ENCODE data around the gene SOWAHA. TPM values are rescaled to one million over a fixed set of nuclear protein-coding genes. Genes with fewer than 3 reads are reported as not detected.

SOWAHA gene
- total RNA-seq, 1 experiment from 2014 or later: 0.39 TPM

GRCh38 chr5:132839426-132840301, 26.6 kb downstream of the SOWAHA start:
- H3K4me3 ChIP-seq (replicated peaks in 1 of 2; ENCODE audit: low read depth in 1 of 2, low read length in 2 of 2): no peak overlapping the region
- no peak overlapping the region for H2AFZ ChIP-seq (ENCODE audit: low read depth, low read length, poor library complexity, severe bottlenecking)
- no peaks in the 10 kb centered on the region for H3K9me2 ChIP-seq (ENCODE audit: insufficient read depth)
- H3K9ac ChIP-seq (ENCODE audit: low read length): no peak overlapping the region
- no TSS peak for BruUV-seq (replicated peaks)
- H3K9me3 ChIP-seq (ENCODE audit: control insufficient read depth in 1 of 2, insufficient read depth in 1 of 2, low read depth in 1 of 2, low read length in 2 of 2): no peaks in the 10 kb centered on the region
- H3K79me2 ChIP-seq (ENCODE audit: insufficient read depth, low read length): no peaks in the 10 kb centered on the region
- 0 out of 4 replicates have a peak, but pooled peaks cover 0 to 4% of the 10 kb centered on the region in 2 experiments for H3K4me1 ChIP-seq (ENCODE audit: control insufficient read depth in 1 of 2, insufficient read depth in 2 of 2, low read length in 2 of 2)
- no peak for DNase-seq (ENCODE audit: low read depth, low spot score)
- no peaks in the 10 kb centered on the region for H3K27me3 ChIP-seq (ENCODE audit: insufficient read depth, low read length)
- no peaks in the 10 kb centered on the region for H3K36me3 ChIP-seq (ENCODE audit: control insufficient read depth in 1 of 2, insufficient read depth in 2 of 2, low read length in 2 of 2)
- no peak for ATAC-seq
- H3K4me2 ChIP-seq (ENCODE audit: low read length): no peak overlapping the region
- ChIA-PET CTCF (no interaction called here), RAD21 (ENCODE audit: low non-redundant PET in 1 of 2, low total read pairs in 2 of 2, uncharacterized antibody in 2 of 2, unreplicated experiment in 2 of 2) (no interaction called here), POLR2A (no interaction called here)
- TF ChIP-seq CEBPB (IDR thresholded peaks at IDR 0.05; ENCODE audit: low read depth): no peak
- no peak for TF ChIP-seq ATF3 (IDR thresholded peaks at IDR 0.05)
- no peak for TF ChIP-seq EZH2 (IDR thresholded peaks at IDR 0.05)
- no peak for TF ChIP-seq YY1 (IDR thresholded peaks at IDR 0.05; ENCODE audit: extremely low read depth, insufficient replicate concordance, low read depth, low read length)
- no peak for TF ChIP-seq POLR2AphosphoS5 (IDR thresholded peaks at IDR 0.05; ENCODE audit: low read depth, low read length)
- no peak for TF ChIP-seq ZNF274 (IDR thresholded peaks at IDR 0.05; ENCODE audit: low read depth, low read length)
- TF ChIP-seq, protein P1, sequence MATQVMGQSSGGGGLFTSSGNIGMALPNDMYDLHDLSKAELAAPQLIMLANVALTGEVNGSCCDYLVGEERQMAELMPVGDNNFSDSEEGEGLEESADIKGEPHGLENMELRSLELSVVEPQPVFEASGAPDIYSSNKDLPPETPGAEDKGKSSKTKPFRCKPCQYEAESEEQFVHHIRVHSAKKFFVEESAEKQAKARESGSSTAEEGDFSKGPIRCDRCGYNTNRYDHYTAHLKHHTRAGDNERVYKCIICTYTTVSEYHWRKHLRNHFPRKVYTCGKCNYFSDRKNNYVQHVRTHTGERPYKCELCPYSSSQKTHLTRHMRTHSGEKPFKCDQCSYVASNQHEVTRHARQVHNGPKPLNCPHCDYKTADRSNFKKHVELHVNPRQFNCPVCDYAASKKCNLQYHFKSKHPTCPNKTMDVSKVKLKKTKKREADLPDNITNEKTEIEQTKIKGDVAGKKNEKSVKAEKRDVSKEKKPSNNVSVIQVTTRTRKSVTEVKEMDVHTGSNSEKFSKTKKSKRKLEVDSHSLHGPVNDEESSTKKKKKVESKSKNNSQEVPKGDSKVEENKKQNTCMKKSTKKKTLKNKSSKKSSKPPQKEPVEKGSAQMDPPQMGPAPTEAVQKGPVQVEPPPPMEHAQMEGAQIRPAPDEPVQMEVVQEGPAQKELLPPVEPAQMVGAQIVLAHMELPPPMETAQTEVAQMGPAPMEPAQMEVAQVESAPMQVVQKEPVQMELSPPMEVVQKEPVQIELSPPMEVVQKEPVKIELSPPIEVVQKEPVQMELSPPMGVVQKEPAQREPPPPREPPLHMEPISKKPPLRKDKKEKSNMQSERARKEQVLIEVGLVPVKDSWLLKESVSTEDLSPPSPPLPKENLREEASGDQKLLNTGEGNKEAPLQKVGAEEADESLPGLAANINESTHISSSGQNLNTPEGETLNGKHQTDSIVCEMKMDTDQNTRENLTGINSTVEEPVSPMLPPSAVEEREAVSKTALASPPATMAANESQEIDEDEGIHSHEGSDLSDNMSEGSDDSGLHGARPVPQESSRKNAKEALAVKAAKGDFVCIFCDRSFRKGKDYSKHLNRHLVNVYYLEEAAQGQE (IDR thresholded peaks at IDR 0.05; ENCODE audit: low read depth): no peak
- no peak for TF ChIP-seq CTCF (IDR thresholded peaks at IDR 0.05 in 2 of 3, conservative IDR thresholded peaks at IDR 0.05 in 1 of 3; ENCODE audit: borderline replicate concordance in 1 of 3, insufficient read depth in 1 of 3, low read depth in 2 of 3, low read length in 2 of 3)
- TF ChIP-seq SIN3A (IDR thresholded peaks at IDR 0.05; ENCODE audit: low read depth): no peak
- no peak for TF ChIP-seq CBX3 (IDR thresholded peaks at IDR 0.05; ENCODE audit: low read depth)
- no peak for TF ChIP-seq SP1 (IDR thresholded peaks at IDR 0.05; ENCODE audit: low read depth)
- TF ChIP-seq POLR2A (IDR thresholded peaks at IDR 0.05; ENCODE audit: borderline replicate concordance, extremely low read depth, insufficient read depth, insufficient read length): no peak
- TF ChIP-seq TCF7L2 (IDR thresholded peaks at IDR 0.05; ENCODE audit: borderline replicate concordance, extremely low read depth, insufficient read depth, insufficient read length): no peak
- TF ChIP-seq SRF (IDR thresholded peaks at IDR 0.05; ENCODE audit: low read depth): no peak
- H4K20me1 ChIP-seq (ENCODE audit: insufficient read depth): no peaks in the 10 kb centered on the region
- intact Hi-C loops (cut with micrococcal nuclease): no loop called here
- no peak overlapping the region for H3K27ac ChIP-seq (ENCODE audit: low read depth, low read length)

Measured in HCT116 (cell line).